H9 (cell line): Measurements from ENCODE around the gene ARHGAP10. TPM values are rescaled to one million over a fixed set of nuclear protein-coding genes. Genes with fewer than 3 reads are reported as not detected.

Experiments
- DNase-seq: peaks from one replicate; pipeline ENCODE4 v3.0.0-alpha.2; 2017
- H2AFZ ChIP-seq: one replicate; pipeline ENCODE4 v1.6.1; 2013; ENCODE audit warnings: mild to moderate bottlenecking, low read length, control low read depth, moderate library complexity
- H2AK5ac ChIP-seq: 2 replicates; pipeline ENCODE4 v1.6.1; 2013; ENCODE audit warnings: low read length, control low read depth, mixed read lengths; ENCODE audit not compliant: insufficient read length
- H2BK120ac ChIP-seq: one replicate; pipeline ENCODE4 v1.6.1; 2013; ENCODE audit warnings: low read depth, mild to moderate bottlenecking, low read length, control low read depth, inconsistent platforms; ENCODE audit not compliant: poor library complexity, severe bottlenecking
- H2BK12ac ChIP-seq: 2 replicates; pipeline ENCODE4 v1.6.1; 2013; ENCODE audit warnings: low read length, control low read depth, mixed read lengths, low read depth; ENCODE audit not compliant: insufficient read length
- H2BK15ac ChIP-seq: 2 replicates; pipeline ENCODE4 v1.6.1; 2013; ENCODE audit warnings: low read depth, low read length, control low read depth
- H2BK20ac ChIP-seq: one replicate; pipeline ENCODE4 v1.6.1; 2013; ENCODE audit warnings: low read depth, mild to moderate bottlenecking, low read length, control low read depth, inconsistent platforms; ENCODE audit not compliant: poor library complexity, severe bottlenecking
- H2BK5ac ChIP-seq: 2 replicates; pipeline ENCODE4 v1.6.1; 2013; ENCODE audit warnings: low read length, control low read depth, mixed read lengths; ENCODE audit not compliant: insufficient read length
- H3K14ac ChIP-seq: 2 replicates; pipeline ENCODE4 v1.6.1; 2013; ENCODE audit warnings: low read length, control low read depth; ENCODE audit not compliant: insufficient read depth
- H3K18ac ChIP-seq: 2 replicates; pipeline ENCODE4 v1.6.1; 2013; ENCODE audit warnings: low read depth, mild to moderate bottlenecking, mixed read lengths, low read length, control low read depth; ENCODE audit not compliant: insufficient read length
- H3K23ac ChIP-seq: 2 replicates; pipeline ENCODE4 v1.6.1; 2013; ENCODE audit warnings: low read length, control low read depth, mixed read lengths, low read depth; ENCODE audit not compliant: insufficient read length
- H3K23me2 ChIP-seq: 2 replicates; pipeline ENCODE4 v1.6.1; 2013; ENCODE audit warnings: low read depth, mild to moderate bottlenecking, mixed read lengths, low read length, control low read depth; ENCODE audit not compliant: insufficient read length, poor library complexity, severe bottlenecking
- H3K27ac ChIP-seq: 2 replicates; pipeline ENCODE4 v1.5.1; 2013; ENCODE audit warnings: low read length, control low read depth, mixed read lengths, low read depth; ENCODE audit not compliant: insufficient read length
- H3K27me3 ChIP-seq: 2 replicates; pipeline ENCODE4 v1.6.1; 2013; ENCODE audit warnings: low read length, control low read depth, inconsistent platforms; ENCODE audit not compliant: insufficient read depth
- H3K4ac ChIP-seq: 2 replicates; pipeline ENCODE4 v1.6.1; 2013; ENCODE audit warnings: low read depth, mild to moderate bottlenecking, control low read depth, inconsistent platforms, low read length, moderate library complexity
- H3K4me1 ChIP-seq: 2 replicates; pipeline ENCODE4 v1.6.1; 2013; ENCODE audit warnings: low read length, control low read depth, inconsistent platforms; ENCODE audit not compliant: insufficient read depth
- H3K4me2 ChIP-seq: 2 replicates; pipeline ENCODE4 v1.6.1; 2013; ENCODE audit warnings: low read length, control low read depth, mixed read lengths; ENCODE audit not compliant: insufficient read length, insufficient read depth
- H3K56ac ChIP-seq: 2 replicates; pipeline ENCODE4 v1.6.1; 2013; ENCODE audit warnings: low read depth, mild to moderate bottlenecking, mixed read lengths, low read length, control low read depth; ENCODE audit not compliant: insufficient read length
- H3K79me1 ChIP-seq: 2 replicates; pipeline ENCODE4 v1.6.1; 2013; ENCODE audit warnings: low read depth, mild to moderate bottlenecking, moderate library complexity, low read length, control low read depth, inconsistent platforms; ENCODE audit not compliant: insufficient read depth, poor library complexity, severe bottlenecking
- H3K79me2 ChIP-seq: 2 replicates; pipeline ENCODE4 v1.6.1; 2013; ENCODE audit warnings: low read length, control low read depth, inconsistent platforms; ENCODE audit not compliant: insufficient read depth
- H3K9ac ChIP-seq: 2 replicates; pipeline ENCODE4 v1.6.1; 2013; ENCODE audit warnings: low read length, control low read depth, mixed read lengths; ENCODE audit not compliant: insufficient read length; ENCODE audit errors: extremely low read depth
- H3K9me3 ChIP-seq: one replicate; pipeline ENCODE4 v1.6.1; 2013; ENCODE audit warnings: low read depth, low read length, inconsistent platforms; ENCODE audit not compliant: control insufficient read depth
- H3T11ph ChIP-seq: one replicate; pipeline ENCODE4 v1.6.1; 2013; ENCODE audit warnings: mild to moderate bottlenecking, low read length, control low read depth, inconsistent platforms
- H4K20me1 ChIP-seq: one replicate; pipeline ENCODE4 v1.6.1; 2013; ENCODE audit not compliant: control insufficient read depth, insufficient read length, insufficient read depth
- H4K5ac ChIP-seq: 2 replicates; pipeline ENCODE4 v1.6.1; 2013; ENCODE audit warnings: low read depth, mild to moderate bottlenecking, mixed read lengths, low read length, control low read depth; ENCODE audit not compliant: insufficient read length
- H4K8ac ChIP-seq: replicated peaks from 2 replicates; pipeline ENCODE4 v1.6.1; 2013; ENCODE audit warnings: low read length, control low read depth, mixed read lengths, low read depth; ENCODE audit not compliant: insufficient read length
- H4K91ac ChIP-seq: 2 replicates; pipeline ENCODE4 v1.6.1; 2013; ENCODE audit warnings: low read depth, mild to moderate bottlenecking, moderate library complexity, mixed read lengths, low read length, control low read depth; ENCODE audit not compliant: insufficient read length
- H3K27ac Mint-ChIP-seq, 3 experiments: 2 replicates in 2 of 3; 3 replicates in 1 of 3; pipeline ENCODE4 v1.8.0; 2020 to 2021; ENCODE audit warnings: mixed read lengths in 3 of 3, mild to moderate bottlenecking in 1 of 3, moderate library complexity in 1 of 3
- H3K27me3 Mint-ChIP-seq: 2 replicates; pipeline ENCODE4 v1.8.0; 2021; ENCODE audit warnings: low read depth, mild to moderate bottlenecking, moderate library complexity, mixed read lengths
- H3K36me3 Mint-ChIP-seq, 3 experiments: 2 replicates in 2 of 3; 3 replicates in 1 of 3; pipeline ENCODE4 v1.8.0; 2020 to 2021; ENCODE audit warnings: low read depth in 3 of 3, mixed read lengths in 3 of 3; ENCODE audit not compliant: insufficient read depth in 1 of 3
- H3K4me1 Mint-ChIP-seq, 2 experiments: 2 replicates each; pipeline ENCODE4 v1.8.0; 2020; ENCODE audit warnings: mixed read lengths in 2 of 2
- H3K4me3 Mint-ChIP-seq, 2 experiments: 2 replicates in 1 of 2; 3 replicates in 1 of 2; pipeline ENCODE4 v1.8.0; 2020 to 2021; ENCODE audit warnings: mild to moderate bottlenecking in 2 of 2, mixed read lengths in 2 of 2, moderate library complexity in 1 of 2
- H3K9me3 Mint-ChIP-seq, 2 experiments: 2 replicates in 1 of 2; 3 replicates in 1 of 2; pipeline ENCODE4 v1.8.0; 2020; ENCODE audit warnings: mild to moderate bottlenecking in 2 of 2, mixed read lengths in 2 of 2, moderate library complexity in 1 of 2
- WGBS: extraction: QIAGEN DNeasy Blood & Tissue Kit; methylation state at CpG from one replicate; pipeline ENCODE4 v1.1.7; 2013; ENCODE audit warnings: missing lambda C conversion rate, low lambda C conversion rate, mixed read lengths; ENCODE audit not compliant: insufficient read length; ENCODE audit errors: extremely low coverage; 5-methylcytosine and 5-hydroxymethylcytosine counted together
- total RNA-seq: library from RNA; stranded (reverse); gene quantifications from 2 replicates; pipeline ENCODE4 v1.2.1, GENCODE V29; 2021
- TF ChIP-seq, protein P1 (sequence below): fragments of 200-600 bp; sonication (generic); conservative IDR thresholded peaks from 3 replicates; pipeline ENCODE4 v1.8.0; 2021; ENCODE audit warnings: antibody characterized with exemption, mild to moderate bottlenecking

The ARHGAP10 gene
- total RNA-seq, 1 experiment from 2014 or later: 7.8 TPM

DNA sequence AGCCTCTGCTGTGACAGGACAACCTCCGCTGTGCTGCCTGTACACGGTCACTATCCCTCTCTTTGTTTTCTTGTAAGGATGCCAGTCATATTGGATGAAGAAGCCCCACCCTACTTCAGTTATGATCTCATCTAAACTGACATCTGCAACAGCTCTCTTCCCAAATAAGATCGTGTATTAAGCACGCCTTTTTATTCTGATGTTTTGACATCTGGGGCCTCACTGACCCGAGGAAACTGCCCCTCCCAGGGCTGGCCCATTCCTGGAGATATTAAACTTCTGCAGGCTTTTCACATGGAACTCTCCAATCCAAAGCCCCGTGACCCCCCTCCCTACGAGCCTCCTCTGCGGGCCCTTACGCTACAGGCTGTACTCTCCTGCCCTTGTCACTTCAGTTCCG lies 232.0 kb downstream of the ARHGAP10 start:
- no peak overlapping the region for H4K5ac ChIP-seq
- H2AFZ ChIP-seq: no peak overlapping the region
- H3K23me2 ChIP-seq: no peaks in the 10 kb centered on the region
- H3K4me1 ChIP-seq: no peaks in the 10 kb centered on the region; the same call in 1 of the 2 replicates
- no peak overlapping the region for H3T11ph ChIP-seq
- H2AK5ac ChIP-seq: no peak overlapping the region
- H3K4ac ChIP-seq: no peak overlapping the region
- H2BK15ac ChIP-seq: no peak overlapping the region
- H3K27me3 ChIP-seq: no peaks in the 10 kb centered on the region
- no peak overlapping the region for H3K27ac ChIP-seq
- H3K79me1 ChIP-seq: no peaks in the 10 kb centered on the region
- no peak overlapping the region for H2BK20ac ChIP-seq
- H4K91ac ChIP-seq: no peak overlapping the region
- no peak overlapping the region for H2BK12ac ChIP-seq
- TF ChIP-seq, protein P1, sequence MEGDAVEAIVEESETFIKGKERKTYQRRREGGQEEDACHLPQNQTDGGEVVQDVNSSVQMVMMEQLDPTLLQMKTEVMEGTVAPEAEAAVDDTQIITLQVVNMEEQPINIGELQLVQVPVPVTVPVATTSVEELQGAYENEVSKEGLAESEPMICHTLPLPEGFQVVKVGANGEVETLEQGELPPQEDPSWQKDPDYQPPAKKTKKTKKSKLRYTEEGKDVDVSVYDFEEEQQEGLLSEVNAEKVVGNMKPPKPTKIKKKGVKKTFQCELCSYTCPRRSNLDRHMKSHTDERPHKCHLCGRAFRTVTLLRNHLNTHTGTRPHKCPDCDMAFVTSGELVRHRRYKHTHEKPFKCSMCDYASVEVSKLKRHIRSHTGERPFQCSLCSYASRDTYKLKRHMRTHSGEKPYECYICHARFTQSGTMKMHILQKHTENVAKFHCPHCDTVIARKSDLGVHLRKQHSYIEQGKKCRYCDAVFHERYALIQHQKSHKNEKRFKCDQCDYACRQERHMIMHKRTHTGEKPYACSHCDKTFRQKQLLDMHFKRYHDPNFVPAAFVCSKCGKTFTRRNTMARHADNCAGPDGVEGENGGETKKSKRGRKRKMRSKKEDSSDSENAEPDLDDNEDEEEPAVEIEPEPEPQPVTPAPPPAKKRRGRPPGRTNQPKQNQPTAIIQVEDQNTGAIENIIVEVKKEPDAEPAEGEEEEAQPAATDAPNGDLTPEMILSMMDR: no peak
- H3K4me2 ChIP-seq: no peak overlapping the region
- H3K27me3 Mint-ChIP-seq: no peaks in the 10 kb centered on the region
- no CpG with 5 or more reads among the region's 10 CpGs for WGBS
- no peak overlapping the region for H3K56ac ChIP-seq
- no peaks in the 10 kb centered on the region for H3K79me2 ChIP-seq
- H3K9ac ChIP-seq: no peak overlapping the region
- no peak overlapping the region for H4K8ac ChIP-seq
- no peaks in the 10 kb centered on the region for H3K9me3 ChIP-seq
- H2BK5ac ChIP-seq: no peak overlapping the region
- H3K4me3 Mint-ChIP-seq: no peak overlapping the region
- H3K18ac ChIP-seq: no peak overlapping the region
- no peak overlapping the region for H3K23ac ChIP-seq
- no peaks in the 10 kb centered on the region for H3K9me3 Mint-ChIP-seq
- no peaks in the 10 kb centered on the region for H4K20me1 ChIP-seq
- no peak for DNase-seq
- peaks cover 0 to 2% (median 0%) of the 10 kb centered on the region in 3 experiments; a peak in 2 of 7 replicates for H3K36me3 Mint-ChIP-seq
- 0 out of 7 replicates have a peak overlapping the region, but pooled peaks of 2 of the 3 experiments have one; percentile 5 to 6 for H3K27ac Mint-ChIP-seq
- H3K4me1 Mint-ChIP-seq: peaks cover 7 to 16% of the 10 kb centered on the region in 2 experiments; a peak in 3 of 4 replicates
- H2BK120ac ChIP-seq: no peak overlapping the region
- no peak overlapping the region for H3K14ac ChIP-seq
